SU-DHL-6 (cell line): ENCODE data around the gene FRK.

Source experiments
- H2AFZ ChIP-seq: fragments of 200-600 bp; sonication (generic); 2 replicates; pipeline ENCODE4 v1.6.1; 2014; ENCODE audit warnings: low read depth, mild to moderate bottlenecking, moderate library complexity, mixed read lengths, antibody characterized with exemption, low read length; ENCODE audit not compliant: severe bottlenecking
- H3F3A ChIP-seq: fragments of 200-600 bp; shearing (Covaris generic); 2 replicates; pipeline ENCODE4 v1.6.0; 2016; ENCODE audit warnings: antibody characterized with exemption, mild to moderate bottlenecking; ENCODE audit not compliant: insufficient read depth
- H3K27ac ChIP-seq: fragments of 200-600 bp; sonication (generic); 2 replicates; pipeline ENCODE4 v1.5.1; 2016; ENCODE audit warnings: low read depth, mild to moderate bottlenecking, low read length, moderate library complexity, mixed read lengths
- H3K27me3 ChIP-seq: fragments of 200-600 bp; sonication (generic), shearing (Covaris generic); 2 replicates; pipeline ENCODE4 v1.6.0; 2014; ENCODE audit warnings: mild to moderate bottlenecking, low read length
- H3K36me3 ChIP-seq: fragments of 200-600 bp; sonication (generic); 2 replicates; pipeline ENCODE4 v1.6.1; 2014; ENCODE audit warnings: mild to moderate bottlenecking, low read length, mixed read lengths
- H3K4me2 ChIP-seq: fragments of 300-600, 200-600 bp; shearing (Covaris generic), sonication (generic); 2 replicates; pipeline ENCODE4 v1.6.0; 2014; ENCODE audit warnings: low read length, low read depth, mild to moderate bottlenecking; ENCODE audit not compliant: poor library complexity, severe bottlenecking
- H3K4me3 ChIP-seq: fragments of 200-600 bp; sonication (generic); 2 replicates; pipeline ENCODE4 v1.5.1; 2014; ENCODE audit warnings: antibody characterized with exemption, low read length, mild to moderate bottlenecking, mixed read lengths; ENCODE audit not compliant: insufficient read depth, poor library complexity, severe bottlenecking
- H3K79me2 ChIP-seq: fragments of 200-600 bp; sonication (generic); 2 replicates; pipeline ENCODE4 v1.6.1; 2014; ENCODE audit warnings: mild to moderate bottlenecking, low read length, moderate library complexity; ENCODE audit not compliant: insufficient read depth
- H3K9ac ChIP-seq: fragments of 200-600 bp; sonication (generic); 2 replicates; pipeline ENCODE4 v1.7.0; 2014; ENCODE audit warnings: mild to moderate bottlenecking, low read length
- H3K9me2 ChIP-seq: fragments of 200-600 bp; sonication (generic); replicated peaks from 2 replicates; pipeline ENCODE4 v1.6.1; 2014; ENCODE audit warnings: low read length; ENCODE audit not compliant: insufficient read depth
- H3K9me3 ChIP-seq: fragments of 200-600 bp; sonication (generic); 2 replicates; pipeline ENCODE4 v1.6.1; 2014; ENCODE audit warnings: low read length, mixed read lengths; ENCODE audit not compliant: insufficient read depth
- H4K20me1 ChIP-seq: fragments of 200-600 bp; sonication (generic); 2 replicates; pipeline ENCODE4 v1.6.1; 2014; ENCODE audit warnings: low read depth, mild to moderate bottlenecking, antibody characterized with exemption, low read length, moderate library complexity, mixed read lengths
- CTCF ChIP-seq: fragments of 200-600 bp; sonication (generic); IDR thresholded peaks from one replicate; pipeline ENCODE4 v1.5.1; 2017; ENCODE audit warnings: antibody characterized with exemption, mild to moderate bottlenecking, low read length, moderate library complexity; ENCODE audit not compliant: insufficient read depth, poor library complexity, severe bottlenecking
- EZH2phosphoT487 ChIP-seq: fragments of 200-600 bp; sonication (generic), shearing (Covaris generic); conservative IDR thresholded peaks from 2 replicates; pipeline ENCODE4 v1.6.1; 2018; ENCODE audit warnings: mild to moderate bottlenecking, antibody characterized with exemption, low read length, moderate library complexity, mixed read lengths

FRK gene

DNA sequence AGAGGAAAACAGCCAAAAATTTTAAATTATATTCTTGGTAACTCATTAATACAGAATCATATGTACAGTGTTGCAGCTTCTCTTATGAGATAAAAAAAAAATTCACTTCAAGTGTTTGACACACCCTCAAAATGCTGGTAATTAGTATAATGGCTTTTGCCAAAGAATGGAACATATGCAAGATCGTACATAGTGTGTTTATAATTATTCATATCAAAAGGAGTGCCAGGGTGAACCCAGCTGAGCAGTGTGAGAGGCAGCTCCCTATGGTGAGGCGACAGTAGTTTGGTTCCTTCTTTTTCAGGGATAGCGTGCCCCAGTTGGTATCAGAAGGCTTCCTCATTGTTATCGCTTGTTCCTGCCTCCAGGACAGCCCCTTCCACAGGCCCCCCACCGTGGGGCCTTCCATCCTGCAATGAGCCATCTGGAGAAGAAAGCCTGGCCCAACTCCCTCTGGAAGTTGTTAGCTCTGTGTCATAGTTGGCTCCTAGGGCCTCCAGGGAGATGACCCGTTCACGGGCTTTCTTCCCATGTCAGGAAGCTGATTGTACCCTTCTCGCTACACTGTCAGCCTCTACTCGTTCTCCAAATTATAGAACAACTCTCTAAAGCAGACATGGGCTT is 150.7 kb downstream of the FRK start:
- H3K4me3 ChIP-seq, result no peak overlapping the region
- TF ChIP-seq CTCF, result no peak
- TF ChIP-seq EZH2phosphoT487, result no peak
- H2AFZ ChIP-seq, result no peak overlapping the region
- no peak overlapping the region for H3K4me2 ChIP-seq
- H3K9ac ChIP-seq, result no peak overlapping the region
- no peaks in the 10 kb centered on the region for H4K20me1 ChIP-seq
- no peaks in the 10 kb centered on the region for H3F3A ChIP-seq
- H3K9me2 ChIP-seq, result no peaks in the 10 kb centered on the region
- H3K79me2 ChIP-seq, result no peaks in the 10 kb centered on the region
- no peaks in the 10 kb centered on the region for H3K9me3 ChIP-seq
- H3K27ac ChIP-seq, result no peak overlapping the region
- H3K36me3 ChIP-seq, result no peaks in the 10 kb centered on the region
- no peaks in the 10 kb centered on the region for H3K27me3 ChIP-seq

- no peak for TF ChIP-seq CTCF
- TF ChIP-seq EZH2phosphoT487, result no peak
- Histone ChIP-seq H3F3A (no peaks in the 10 kb centered on the region), H3K4me3 (no peak overlapping the region), H4K20me1 (no peaks in the 10 kb centered on the region), H3K79me2 (no peaks in the 10 kb centered on the region), H3K27me3 (no peaks in the 10 kb centered on the region), H3K9ac (no peak overlapping the region), H3K4me2 (no peak overlapping the region), H3K36me3 (no peaks in the 10 kb centered on the region), H3K27ac (no peak overlapping the region), H2AFZ (no peak overlapping the region), H3K9me3 (no peaks in the 10 kb centered on the region), H3K9me2 (no peaks in the 10 kb centered on the region; the same call in 1 of the 2 replicates)
These were observed 151.7 kb downstream of the FRK start for GRCh38 chr6:115908906-115909559.

- H4K20me1 ChIP-seq, result no peaks in the 10 kb centered on the region
- H3K4me2 ChIP-seq, result no peak overlapping the region
- no peak overlapping the region for H3K9ac ChIP-seq
- H3K9me2 ChIP-seq, result no peaks in the 10 kb centered on the region; the same call in 1 of the 2 replicates
- no peak overlapping the region for H3K4me3 ChIP-seq
- no peak overlapping the region for H2AFZ ChIP-seq
- H3K27ac ChIP-seq, result no peak overlapping the region
- no peaks in the 10 kb centered on the region for H3K36me3 ChIP-seq
- TF ChIP-seq EZH2phosphoT487 (no peak), CTCF (no peak)
- no peaks in the 10 kb centered on the region for H3K9me3 ChIP-seq
- no peaks in the 10 kb centered on the region for H3K27me3 ChIP-seq
- H3F3A ChIP-seq, result no peaks in the 10 kb centered on the region
- H3K79me2 ChIP-seq, result no peaks in the 10 kb centered on the region
These were observed 155.2 kb downstream of the FRK start for GRCh38 chr6:115905471-115905870.
